SU-DHL-6 (cell line): ENCODE measurements around the gene GSTO2.

ENCODE experiments used
- CTCF ChIP-seq: fragments of 200-600 bp; sonication (generic); IDR thresholded peaks from one replicate; pipeline ENCODE4 v1.5.1; 2017; ENCODE audit warnings: antibody characterized with exemption, mild to moderate bottlenecking, low read length, moderate library complexity; ENCODE audit not compliant: insufficient read depth, poor library complexity, severe bottlenecking
- EZH2phosphoT487 ChIP-seq: fragments of 200-600 bp; sonication (generic), shearing (Covaris generic); conservative IDR thresholded peaks from 2 replicates; pipeline ENCODE4 v1.6.1; 2018; ENCODE audit warnings: mild to moderate bottlenecking, antibody characterized with exemption, low read length, moderate library complexity, mixed read lengths

GRCh38 chr10:104324931-104325330 lies 55.9 kb downstream of the GSTO2 start:
- TF ChIP-seq EZH2phosphoT487 (no peak), CTCF (no peak)
